Activated T-cell treated with anti-CD3 and anti-CD28 coated beads, Interleukin-2, amount 50 U/mL, for 4 hours (primary cell): ENCODE data around the gene SLC16A6. TPM values are rescaled to one million over a fixed set of nuclear protein-coding genes. Genes with fewer than 3 reads are reported as not detected.
"Not testable (repeated sequence)": the region's sequence is repeated elsewhere in the genome, so short reads cannot be mapped to it uniquely, and the experiment has no call there.

ENCODE experiments used
- ATAC-seq, 2 donors: fragments of 200-7000 bp; cut with Tn5 transposase; one replicate each; pipeline ENCODE4 v1.10.0; 2021
- DNase-seq: peaks from one replicate; pipeline ENCODE4 v3.0.0-alpha.2; 2020
- H3K27me3 Mint-ChIP-seq: one replicate; pipeline ENCODE4 v1.8.0; 2021; ENCODE audit warnings: low read depth, mixed read lengths
- H3K36me3 Mint-ChIP-seq: one replicate; pipeline ENCODE4 v1.8.0; 2022; ENCODE audit warnings: mixed read lengths; ENCODE audit not compliant: insufficient read depth
- H3K4me1 Mint-ChIP-seq: one replicate; pipeline ENCODE4 v1.8.0; 2021; ENCODE audit warnings: low read depth, mixed read lengths
- H3K4me3 Mint-ChIP-seq: one replicate; pipeline ENCODE4 v1.8.0; 2021; ENCODE audit warnings: mild to moderate bottlenecking, moderate library complexity, mixed read lengths
- H3K9me3 Mint-ChIP-seq: one replicate; pipeline ENCODE4 v1.8.0; 2021; ENCODE audit warnings: mixed read lengths
- total RNA-seq, 3 donors: library from RNA; stranded (reverse); gene quantifications; one replicate each; pipeline ENCODE4 v1.2.1, GENCODE V29; 2021

SLC16A6 gene
- total RNA-seq, 3 donors from 2014 or later, result 5.9 to 7.7 (median 6.0) TPM

DNA sequence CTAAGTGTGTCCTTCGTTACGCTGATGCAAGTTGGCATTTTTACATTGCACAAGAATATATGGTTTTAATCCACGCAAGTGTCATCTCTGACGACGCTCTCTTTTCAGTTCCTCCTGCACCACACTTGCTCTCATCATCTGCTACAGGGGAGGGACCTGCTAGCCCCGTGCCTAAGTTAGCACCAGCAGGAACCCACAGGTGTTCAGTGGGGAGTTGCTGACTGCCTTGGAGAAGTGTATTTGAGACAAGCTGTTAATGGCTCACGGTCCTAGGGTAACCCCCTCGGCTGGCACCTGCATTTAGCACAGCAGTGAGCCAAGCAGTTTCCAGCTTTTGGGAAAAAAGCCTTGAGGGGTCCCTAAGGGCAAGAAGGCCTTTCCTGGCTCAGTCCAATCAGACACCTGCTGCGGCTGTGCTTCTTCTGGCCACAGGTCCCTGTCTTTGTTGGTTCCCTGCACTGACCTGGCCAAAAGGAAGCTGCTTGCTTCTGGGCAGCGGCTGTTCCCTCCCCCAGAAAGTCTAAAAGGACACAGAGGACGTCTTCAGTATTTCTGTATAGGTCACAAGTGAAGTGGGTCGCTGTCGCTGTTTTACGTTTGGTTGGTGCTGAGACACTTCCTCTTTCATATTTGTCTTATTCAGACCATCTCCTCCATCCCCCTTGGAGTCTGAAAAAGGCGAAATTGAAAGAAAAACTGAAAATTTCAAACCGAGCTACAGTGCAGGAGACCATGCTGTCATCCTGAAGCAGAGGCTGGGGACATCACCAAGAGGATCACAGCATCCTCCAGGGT is 53.4 kb downstream of the SLC16A6 start:
- not testable (repeated sequence) for H3K27me3 Mint-ChIP-seq, H3K9me3 Mint-ChIP-seq, H3K36me3 Mint-ChIP-seq, DNase-seq
- peaks cover 65% of the 10 kb centered on the region for H3K4me1 Mint-ChIP-seq
- peak overlapping the region; percentile 81 for H3K4me3 Mint-ChIP-seq
- peak; percentile 75 to 80 for ATAC-seq

GRCh38 chr17:68235336-68235791 is 55.6 kb downstream of the SLC16A6 start:
- not testable (repeated sequence) for DNase-seq, ATAC-seq, H3K9me3 Mint-ChIP-seq, H3K27me3 Mint-ChIP-seq, H3K36me3 Mint-ChIP-seq
- Mint-ChIP-seq H3K4me1 (peaks cover 55% of the 10 kb centered on the region), H3K4me3 (peak overlapping the region; percentile 19)

DNA sequence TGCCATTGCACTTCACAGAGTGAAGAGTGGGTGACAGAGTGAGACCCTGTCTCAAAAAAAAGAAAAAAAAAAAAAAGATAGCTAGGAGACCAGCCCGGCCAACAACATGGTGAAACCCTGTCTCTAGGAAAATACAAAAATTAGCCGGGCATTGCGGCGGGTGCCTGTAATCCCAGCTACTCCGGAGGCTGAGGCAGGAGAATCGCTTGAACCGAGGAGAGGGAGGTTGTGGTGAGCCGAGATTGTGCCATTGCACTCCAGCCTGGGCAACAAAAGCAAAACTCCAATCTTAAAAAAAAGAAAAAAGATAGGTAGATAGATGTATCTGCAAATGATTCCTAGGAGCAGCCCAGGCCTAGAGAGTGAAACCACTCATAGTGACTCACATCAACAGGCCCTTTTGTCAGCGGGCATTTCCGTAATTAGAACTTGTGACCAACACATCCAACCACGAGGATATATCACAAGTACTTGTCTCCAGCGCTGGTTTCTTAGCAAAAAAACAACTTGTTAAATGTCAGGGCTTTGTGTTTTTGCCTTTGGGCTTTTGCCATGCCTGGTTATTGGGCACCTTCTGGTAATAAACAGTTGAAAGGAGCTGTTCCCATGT is 56.1 kb downstream of the SLC16A6 start:
- peaks cover 50% of the 10 kb centered on the region for H3K4me1 Mint-ChIP-seq
- H3K36me3 Mint-ChIP-seq, H3K9me3 Mint-ChIP-seq, H3K4me3 Mint-ChIP-seq, H3K27me3 Mint-ChIP-seq, DNase-seq: not testable (repeated sequence)
- peak; percentile 29 to 45 for ATAC-seq

- H3K4me3 Mint-ChIP-seq, H3K27me3 Mint-ChIP-seq, H3K36me3 Mint-ChIP-seq, H3K9me3 Mint-ChIP-seq, DNase-seq, ATAC-seq: not testable (repeated sequence)
- peaks cover 46% of the 10 kb centered on the region for H3K4me1 Mint-ChIP-seq
These were observed 58.2 kb downstream of the SLC16A6 start for GRCh38 chr17:68232741-68233140.

DNA sequence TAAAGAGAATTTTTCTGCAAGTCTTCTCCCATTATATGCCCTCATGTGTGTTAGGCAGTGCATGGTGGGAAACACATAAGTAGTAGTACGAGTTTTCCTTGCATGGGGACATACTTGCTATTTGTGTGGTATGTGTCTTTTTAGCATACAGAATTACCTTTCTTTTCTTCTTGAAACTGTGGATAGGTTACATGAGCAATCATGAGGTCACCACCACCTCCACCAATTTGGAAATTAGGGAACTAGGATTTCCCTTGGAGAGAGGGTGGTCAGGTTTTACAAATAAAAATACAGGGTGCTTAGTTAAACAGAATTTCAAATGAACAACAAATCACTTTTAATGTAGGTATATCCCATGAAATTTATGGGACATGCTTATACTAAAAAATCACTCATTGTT is 59.4 kb downstream of the SLC16A6 start:
- Mint-ChIP-seq H3K4me3 (no peak overlapping the region), H3K9me3 (no peaks in the 10 kb centered on the region), H3K4me1 (peaks cover 40% of the 10 kb centered on the region), H3K36me3 (peaks cover 10% of the 10 kb centered on the region), H3K27me3 (no peaks in the 10 kb centered on the region)
- DNase-seq (no peak), ATAC-seq (no peak)

DNA sequence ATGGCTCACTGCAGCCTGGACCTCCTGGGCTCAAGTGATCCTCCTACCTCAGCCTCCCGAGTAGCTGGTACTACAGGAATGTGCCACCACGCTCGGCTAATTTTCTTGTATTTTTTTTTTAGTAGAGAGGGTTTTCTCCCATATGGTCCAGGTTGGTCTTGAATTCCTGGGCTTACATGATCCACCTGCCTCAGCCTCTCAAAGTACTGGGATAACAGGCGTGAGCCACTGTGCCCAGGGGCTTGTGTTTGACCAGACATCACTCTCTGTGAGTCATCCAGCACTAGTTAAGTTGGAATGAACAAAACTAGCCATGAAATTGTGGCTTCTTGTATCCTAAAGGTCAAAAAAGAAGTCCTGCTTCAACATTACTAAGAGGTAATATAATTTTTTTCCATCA is 59.8 kb downstream of the SLC16A6 start:
- H3K36me3 Mint-ChIP-seq, H3K27me3 Mint-ChIP-seq, H3K9me3 Mint-ChIP-seq, H3K4me3 Mint-ChIP-seq, DNase-seq, ATAC-seq: not testable (repeated sequence)
- H3K4me1 Mint-ChIP-seq, result peaks cover 40% of the 10 kb centered on the region

DNA sequence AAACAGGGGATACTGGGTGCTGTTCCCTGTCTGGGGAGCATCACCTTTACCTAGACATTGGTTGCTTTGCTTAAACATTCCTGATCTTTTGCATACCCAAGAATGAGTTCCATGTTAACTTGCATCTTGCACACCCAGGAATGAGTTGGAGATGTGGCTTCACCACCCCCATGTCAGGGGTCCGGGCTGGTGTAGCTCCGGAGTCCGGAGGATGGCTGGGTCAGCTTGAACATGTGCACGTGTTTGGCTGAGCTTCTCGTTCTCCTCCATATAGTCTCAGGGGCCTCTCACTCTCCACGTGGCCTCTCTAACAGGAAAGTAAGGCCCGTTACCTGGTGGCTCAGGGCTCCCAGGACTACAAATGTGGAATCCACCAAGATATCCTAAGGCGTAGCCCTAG is 61.3 kb downstream of the SLC16A6 start:
- Mint-ChIP-seq H3K36me3 (peaks cover 10% of the 10 kb centered on the region), H3K4me3 (no peak overlapping the region), H3K27me3 (no peaks in the 10 kb centered on the region), H3K4me1 (peaks cover 36% of the 10 kb centered on the region), H3K9me3 (no peaks in the 10 kb centered on the region)
- DNase-seq, result no peak
- no peak for ATAC-seq

DNA sequence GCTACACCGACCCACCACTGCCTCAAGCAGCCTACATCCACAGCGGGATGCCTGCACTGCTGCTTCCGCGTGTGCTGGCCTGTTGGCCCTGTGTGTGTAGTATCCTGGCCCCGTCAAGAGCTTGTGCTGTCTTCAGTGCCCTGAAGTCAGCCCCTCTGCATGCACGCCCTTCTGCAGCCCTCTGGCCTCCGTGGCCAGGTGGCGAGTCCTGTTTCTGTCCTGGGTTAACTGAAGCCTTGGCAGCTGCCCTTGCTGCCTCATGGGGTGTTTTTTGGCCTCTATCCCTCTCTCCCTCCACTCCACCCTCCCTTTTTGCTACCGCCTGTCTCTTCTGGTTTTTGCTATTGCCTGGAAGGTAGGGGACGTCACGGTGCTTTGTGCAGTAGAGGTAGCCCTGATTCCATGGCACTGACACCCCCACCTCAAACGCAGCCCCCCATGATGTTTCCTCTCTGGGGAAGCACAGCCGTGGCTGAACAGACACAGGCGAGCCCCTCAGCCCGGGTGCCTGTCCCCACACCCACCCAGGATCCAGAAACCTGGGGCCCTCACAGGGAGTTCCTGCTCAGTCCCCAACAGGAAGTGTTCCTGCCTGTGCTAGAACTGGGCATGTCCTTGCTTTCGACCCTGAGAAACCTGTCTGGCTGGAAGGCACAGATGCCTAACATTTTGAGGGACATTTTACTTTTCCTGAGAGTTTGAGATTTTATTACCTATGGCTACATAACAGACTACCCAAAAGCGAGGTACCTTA is 61.9 kb downstream of the SLC16A6 start:
- no peak overlapping the region for H3K4me3 Mint-ChIP-seq
- no peaks in the 10 kb centered on the region for H3K9me3 Mint-ChIP-seq
- DNase-seq, result no peak
- peaks cover 36% of the 10 kb centered on the region for H3K4me1 Mint-ChIP-seq
- H3K27me3 Mint-ChIP-seq, result no peaks in the 10 kb centered on the region
- peaks cover 10% of the 10 kb centered on the region for H3K36me3 Mint-ChIP-seq
- no peak for ATAC-seq

DNA sequence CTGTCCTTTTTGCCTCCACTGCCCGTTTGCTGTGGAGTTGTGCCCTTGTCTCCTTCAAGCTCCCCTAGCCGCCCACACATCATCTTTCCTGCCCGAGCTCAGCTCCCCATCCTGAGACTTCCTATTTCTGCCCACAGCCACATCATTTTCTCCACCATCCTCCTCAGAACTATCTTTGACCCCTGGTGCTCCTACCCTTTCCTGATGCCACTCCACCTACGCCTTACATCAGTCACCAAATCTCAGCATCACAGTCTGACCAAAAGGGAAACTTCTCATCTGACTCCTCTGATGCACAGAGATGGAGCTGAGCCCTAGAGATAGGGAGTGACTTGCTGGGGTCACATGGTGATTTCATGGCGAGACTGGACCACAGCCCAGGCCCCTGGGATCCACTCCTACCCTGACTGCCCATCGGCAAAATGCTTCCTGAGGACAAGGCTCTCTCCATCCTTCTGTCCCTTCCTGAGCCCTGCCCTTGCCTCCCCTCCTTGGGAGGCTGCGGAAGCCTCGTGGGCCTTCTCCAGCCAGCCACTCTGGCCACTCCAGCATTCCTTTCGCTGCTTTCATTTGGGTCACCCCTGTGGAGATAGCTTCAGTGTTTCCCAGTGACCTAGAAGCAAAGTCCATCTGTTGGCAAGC is 62.8 kb downstream of the SLC16A6 start:
- not testable (repeated sequence) for H3K9me3 Mint-ChIP-seq, H3K27me3 Mint-ChIP-seq, H3K36me3 Mint-ChIP-seq, DNase-seq
- Mint-ChIP-seq H3K4me1 (peaks cover 34% of the 10 kb centered on the region), H3K4me3 (peak overlapping the region; percentile 31)
- ATAC-seq, result peak; percentile 69 to 71

DNA sequence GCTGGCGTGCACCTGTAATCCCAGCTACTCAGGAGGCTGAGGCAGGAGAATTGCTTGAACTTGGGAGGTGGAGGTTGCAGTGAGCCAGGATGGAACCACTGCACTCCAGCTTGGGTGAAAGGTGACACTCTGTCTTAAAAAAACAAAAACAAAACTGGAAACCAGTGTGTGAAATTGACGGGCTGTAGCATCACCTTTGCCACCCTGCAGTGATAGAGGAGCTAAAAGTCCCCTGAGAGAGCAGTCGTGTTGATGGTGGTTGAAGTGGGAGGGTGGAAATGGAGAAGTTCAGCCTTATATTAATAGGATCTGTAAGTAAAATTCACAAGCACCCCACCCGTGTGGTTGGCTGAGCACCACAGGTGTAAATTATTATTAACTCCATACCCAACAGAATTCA is 65.9 kb downstream of the SLC16A6 start:
- ATAC-seq, H3K27me3 Mint-ChIP-seq: not testable (repeated sequence)

GRCh38 chr17:68222606-68223005 is 68.3 kb downstream of the SLC16A6 start:
- no peaks in the 10 kb centered on the region for H3K27me3 Mint-ChIP-seq
- H3K9me3 Mint-ChIP-seq, result no peaks in the 10 kb centered on the region
- ATAC-seq (no peak), DNase-seq (no peak)
- peaks cover 6% of the 10 kb centered on the region for H3K36me3 Mint-ChIP-seq
- peaks cover 26% of the 10 kb centered on the region for H3K4me1 Mint-ChIP-seq
- H3K4me3 Mint-ChIP-seq, result peak overlapping the region; percentile 27

More for the DNA sequence above, 65.9 kb downstream of the SLC16A6 start:
- not testable (repeated sequence) for DNase-seq, H3K9me3 Mint-ChIP-seq, H3K36me3 Mint-ChIP-seq, H3K4me3 Mint-ChIP-seq
- peaks cover 36% of the 10 kb centered on the region for H3K4me1 Mint-ChIP-seq

DNA sequence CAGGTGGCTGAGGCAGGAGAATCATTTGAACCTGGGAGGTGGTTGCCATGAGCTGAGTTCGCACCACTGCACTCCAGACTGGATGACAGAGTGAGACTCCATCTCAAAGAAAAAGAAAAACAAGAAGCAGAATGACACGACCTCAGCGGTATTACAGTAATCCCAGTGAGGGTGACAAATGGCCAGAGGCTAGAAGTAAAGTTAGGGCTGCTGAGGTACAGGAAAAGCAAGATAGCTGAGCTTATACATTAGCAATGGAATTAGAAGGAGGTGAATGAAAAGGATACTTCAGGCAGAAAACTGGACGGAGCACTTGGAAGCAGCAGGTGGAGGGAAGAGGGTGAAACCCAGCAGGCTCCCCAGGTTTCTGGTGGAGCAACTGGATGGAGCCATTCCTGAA is 69.1 kb downstream of the SLC16A6 start:
- H3K4me3 Mint-ChIP-seq, result peak overlapping the region; percentile 35
- H3K36me3 Mint-ChIP-seq, result peaks cover 4% of the 10 kb centered on the region
- no peaks in the 10 kb centered on the region for H3K9me3 Mint-ChIP-seq
- peaks cover 23% of the 10 kb centered on the region for H3K4me1 Mint-ChIP-seq
- ATAC-seq, result no peak
- no peak for DNase-seq
- H3K27me3 Mint-ChIP-seq, result no peaks in the 10 kb centered on the region

- not testable (repeated sequence) for H3K9me3 Mint-ChIP-seq, H3K27me3 Mint-ChIP-seq, ATAC-seq, H3K4me3 Mint-ChIP-seq, H3K36me3 Mint-ChIP-seq, DNase-seq
- H3K4me1 Mint-ChIP-seq, result peaks cover 25% of the 10 kb centered on the region
These were observed 70.1 kb downstream of the SLC16A6 start for GRCh38 chr17:68220786-68221185.

GRCh38 chr17:68220186-68220585 is 70.7 kb downstream of the SLC16A6 start:
- ATAC-seq, H3K27me3 Mint-ChIP-seq, H3K9me3 Mint-ChIP-seq, DNase-seq, H3K4me3 Mint-ChIP-seq, H3K36me3 Mint-ChIP-seq: not testable (repeated sequence)
- peaks cover 23% of the 10 kb centered on the region for H3K4me1 Mint-ChIP-seq
